Activated CD4-positive, CD25-positive, alpha-beta regulatory T cell treated with anti-CD3 and anti-CD28 coated beads, Interleukin-2, amount 50 U/mL, for 24 hours (primary cell): ENCODE results near the gene DNAH8.
"Not testable (repeated sequence)": the region's sequence is repeated elsewhere in the genome, so short reads cannot be mapped to it uniquely, and the experiment has no call there.

ENCODE experiments used
- ATAC-seq, 2 donors: fragments of 150-1000 bp; cut with Tn5 transposase; one replicate each; pipeline ENCODE4 v1.10.0; 2021; ENCODE audit warnings: mild to moderate bottlenecking in 1 of 2, moderate library complexity in 1 of 2

Gene DNAH8

DNA sequence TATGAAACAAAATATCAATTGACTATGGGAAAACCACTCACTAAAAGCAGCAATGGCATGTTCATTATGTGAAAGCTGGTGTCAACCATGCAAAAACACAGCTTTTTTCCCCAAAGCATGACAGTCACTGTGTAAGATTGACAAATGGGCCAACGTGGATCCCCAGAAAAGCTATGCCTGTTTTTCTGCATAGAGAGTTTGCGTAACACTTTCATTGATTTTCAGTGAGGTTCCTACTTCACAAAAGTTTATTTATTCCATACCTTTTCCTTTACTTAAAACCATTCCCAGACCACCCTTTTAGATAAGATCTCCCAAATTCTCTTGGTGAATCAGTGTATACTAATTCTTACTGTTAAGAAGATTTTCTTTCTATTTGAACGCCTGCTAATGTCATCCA is 195.1 kb downstream of the DNAH8 start:
- no peak for ATAC-seq

- ATAC-seq, result no peak
Observed at GRCh38 chr6:38912378-38912777, 197.3 kb downstream of the DNAH8 start.

DNA sequence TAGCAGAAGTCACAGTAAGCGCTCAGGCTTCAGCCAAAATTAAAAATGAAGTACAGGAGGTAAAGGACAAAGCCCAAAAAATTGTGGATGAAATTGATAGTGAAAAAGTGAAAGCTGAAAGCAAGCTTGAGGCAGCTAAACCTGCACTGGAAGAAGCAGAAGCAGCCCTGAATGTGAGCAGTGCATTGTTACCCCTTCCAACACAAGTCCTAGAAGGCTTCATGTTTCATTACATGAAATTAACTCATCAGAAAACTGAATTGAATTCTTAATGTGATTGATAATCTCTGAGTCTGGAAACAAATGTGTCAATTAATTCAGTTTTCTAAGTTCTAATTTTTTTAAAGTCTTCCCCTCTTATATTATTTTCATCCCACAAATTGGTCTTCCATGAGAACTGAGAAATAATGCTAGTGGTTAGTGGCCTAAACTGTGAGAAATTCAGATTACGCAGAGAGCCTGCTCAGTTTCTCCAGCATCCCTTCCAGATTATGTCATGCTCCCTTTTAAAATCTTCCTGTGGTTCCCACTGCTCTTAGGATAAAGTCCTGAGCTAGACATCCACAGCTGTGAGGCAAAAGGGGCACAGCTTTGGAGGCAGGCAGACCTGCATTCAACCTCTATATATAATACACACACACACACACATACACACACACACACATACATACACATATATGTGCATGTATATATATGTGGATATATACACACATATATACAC is 200.3 kb downstream of the DNAH8 start:
- no peak for ATAC-seq

GRCh38 chr6:38921540-38921939 is 206.4 kb downstream of the DNAH8 start:
- not testable (repeated sequence) for ATAC-seq

DNA sequence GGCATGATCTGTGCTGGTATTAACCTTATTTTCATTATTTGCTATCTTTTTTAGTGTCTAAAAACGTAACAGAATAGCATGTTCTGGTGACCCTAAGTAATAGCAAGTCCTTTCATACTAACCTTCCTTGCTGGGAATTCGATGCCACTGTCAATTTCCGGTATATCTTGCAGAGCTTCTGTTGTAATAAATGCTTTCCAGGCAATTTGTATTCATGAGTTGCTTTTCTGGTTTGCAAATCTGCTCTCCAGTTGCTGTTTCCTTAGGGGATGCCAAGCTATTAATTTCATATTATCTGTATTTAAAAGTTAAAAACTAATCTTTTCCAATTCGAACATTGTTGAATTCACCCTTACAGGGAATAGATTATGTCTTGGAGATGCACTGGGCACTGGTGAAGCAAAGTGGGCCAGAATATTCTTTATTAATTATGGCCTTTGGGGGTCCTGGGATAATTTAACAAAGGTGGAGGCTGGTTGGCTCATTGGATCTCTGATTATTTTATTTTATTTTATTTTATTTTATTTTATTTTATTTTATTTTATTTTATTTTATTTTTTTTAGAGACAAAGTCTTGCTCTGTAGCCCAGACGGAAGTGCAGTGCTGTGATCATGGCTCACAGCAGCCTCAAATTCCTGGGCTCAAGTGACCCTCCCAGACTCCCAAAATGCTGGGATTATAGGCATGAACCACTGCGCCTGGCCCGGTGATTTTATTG is 209.8 kb downstream of the DNAH8 start:
- ATAC-seq, result no peak

DNA sequence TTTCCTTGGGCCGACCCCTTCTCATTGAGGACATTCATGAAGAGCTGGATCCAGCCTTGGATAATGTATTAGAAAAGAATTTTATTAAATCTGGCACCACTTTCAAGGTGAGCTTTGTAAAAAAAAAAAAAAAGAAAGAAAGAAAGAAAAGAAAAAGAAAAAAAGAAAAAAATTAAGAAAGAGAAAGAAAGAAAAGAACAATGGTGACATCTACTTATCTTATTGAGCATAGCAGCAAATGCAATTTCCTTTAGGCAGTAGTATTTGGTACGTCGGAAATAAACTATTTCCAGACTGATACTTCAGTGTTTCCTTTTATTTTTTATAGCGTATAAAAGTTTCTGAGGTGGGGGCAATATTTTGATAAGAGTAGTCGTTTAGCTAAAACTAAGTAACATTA is 214.4 kb downstream of the DNAH8 start:
- no peak for ATAC-seq

DNA sequence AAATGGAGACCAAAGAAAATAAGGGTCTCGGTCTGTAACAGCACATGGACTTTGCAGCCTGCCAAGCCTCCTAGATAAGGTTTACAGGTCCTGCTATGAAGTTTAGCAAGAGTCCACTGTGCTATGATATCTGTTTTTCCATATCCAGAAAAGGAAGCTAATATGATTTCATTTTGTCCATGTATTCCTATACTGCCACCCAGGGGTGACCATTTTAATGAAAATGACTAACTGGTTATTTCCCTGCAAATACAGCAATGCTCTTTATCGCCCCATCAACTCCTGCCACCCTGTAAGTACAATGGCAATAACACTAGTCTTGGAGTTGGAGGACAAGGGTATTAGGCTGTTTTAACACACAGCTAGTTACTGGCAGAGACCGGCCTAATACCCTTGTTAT is 218.3 kb downstream of the DNAH8 start:
- ATAC-seq, result no peak

DNA sequence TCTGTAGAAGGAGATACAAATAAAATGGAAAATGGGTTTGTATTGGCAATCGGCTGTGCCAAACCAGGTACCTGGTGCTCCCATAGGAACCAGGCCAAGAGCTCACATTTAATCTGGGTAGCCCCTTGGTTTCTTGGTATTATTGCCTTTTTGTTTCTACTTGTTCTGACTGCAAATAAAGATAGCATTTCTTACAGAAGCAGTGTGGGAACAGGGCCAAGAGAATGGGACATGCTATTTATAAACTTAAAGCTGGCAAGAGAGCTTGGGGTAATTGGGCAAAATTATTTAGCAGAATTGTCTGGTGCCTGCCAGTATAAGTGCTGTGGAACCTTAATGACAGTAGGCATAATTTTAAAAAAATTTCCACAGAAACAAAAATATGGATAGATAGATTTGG is 219.9 kb downstream of the DNAH8 start:
- ATAC-seq, result no peak

GRCh38 chr6:38937839-38938613 is 222.9 kb downstream of the DNAH8 start:
- ATAC-seq, result peak; percentile 42 to 66

- ATAC-seq, result peak; percentile 7 to 50
Observed at GRCh38 chr6:38938741-38939140, 223.6 kb downstream of the DNAH8 start.

DNA sequence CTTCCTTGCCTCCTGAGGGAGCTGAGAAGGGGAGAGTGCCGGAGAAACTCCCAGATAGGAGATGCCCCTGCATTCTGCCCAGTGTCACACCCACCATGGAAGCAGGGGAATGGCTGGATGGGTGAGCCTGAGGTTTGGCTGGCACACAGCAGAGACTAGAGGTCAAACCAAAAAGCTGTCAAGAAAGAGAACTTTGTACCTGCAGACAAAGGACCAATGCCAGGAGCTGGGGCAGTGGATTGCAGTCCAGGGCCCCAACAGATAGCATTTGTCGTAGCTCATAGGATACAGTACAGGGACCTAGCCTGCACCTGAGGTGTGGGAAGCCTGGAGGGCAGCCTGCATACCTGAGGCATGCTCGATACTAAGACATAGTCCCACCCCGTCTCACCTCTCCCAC is 227.3 kb downstream of the DNAH8 start:
- no peak for ATAC-seq

GRCh38 chr6:38942965-38943364 is 227.9 kb downstream of the DNAH8 start:
- ATAC-seq, result no peak

DNA sequence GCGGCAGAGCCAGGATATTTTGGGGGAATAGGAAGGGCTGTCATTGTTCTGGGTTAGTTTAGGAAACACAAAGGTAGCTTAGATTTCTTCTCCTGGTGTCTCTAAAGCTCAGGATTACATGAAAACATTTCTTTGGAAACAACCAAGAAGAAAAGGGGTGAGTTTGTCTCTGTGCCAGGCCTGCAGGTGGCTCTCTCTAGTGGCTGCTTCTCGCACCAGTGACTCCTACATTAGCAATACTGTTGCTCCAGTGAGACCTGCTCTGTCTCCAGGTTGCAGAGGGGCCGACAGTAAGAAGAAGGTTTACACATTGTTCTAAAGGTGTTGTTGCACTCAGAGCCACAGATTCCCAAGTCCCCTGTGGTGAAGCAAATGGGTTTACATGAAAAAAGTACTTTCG is 228.9 kb downstream of the DNAH8 start:
- ATAC-seq, result no peak

DNA sequence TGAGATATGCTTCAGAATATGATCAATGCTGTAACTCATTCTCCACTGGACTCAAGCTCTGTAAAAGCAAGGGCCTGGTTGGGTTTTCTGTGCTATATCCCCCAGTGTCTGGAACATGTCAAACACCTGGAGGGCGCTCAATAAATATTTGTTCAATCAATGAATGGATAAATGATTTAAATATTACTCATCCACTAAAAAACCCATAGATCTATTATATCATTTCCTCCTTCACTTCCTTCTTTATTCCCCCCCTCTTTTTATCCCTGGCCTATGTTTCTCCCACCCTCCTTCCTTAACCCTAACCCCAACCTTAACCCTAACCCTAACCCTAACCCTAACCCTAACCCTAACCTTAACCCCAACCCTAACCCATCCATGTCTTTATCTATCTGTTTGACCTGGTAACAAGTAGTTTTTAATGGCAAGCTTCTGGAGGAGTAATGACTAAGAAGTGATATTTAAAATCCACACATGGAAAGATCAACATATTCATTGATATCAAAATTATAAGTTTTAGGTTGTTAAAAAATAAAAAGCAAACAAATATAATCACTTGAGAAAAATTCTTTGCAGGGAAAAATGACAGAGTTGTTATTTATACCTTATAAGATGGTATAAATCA is 229.7 kb downstream of the DNAH8 start:
- no peak for ATAC-seq

DNA sequence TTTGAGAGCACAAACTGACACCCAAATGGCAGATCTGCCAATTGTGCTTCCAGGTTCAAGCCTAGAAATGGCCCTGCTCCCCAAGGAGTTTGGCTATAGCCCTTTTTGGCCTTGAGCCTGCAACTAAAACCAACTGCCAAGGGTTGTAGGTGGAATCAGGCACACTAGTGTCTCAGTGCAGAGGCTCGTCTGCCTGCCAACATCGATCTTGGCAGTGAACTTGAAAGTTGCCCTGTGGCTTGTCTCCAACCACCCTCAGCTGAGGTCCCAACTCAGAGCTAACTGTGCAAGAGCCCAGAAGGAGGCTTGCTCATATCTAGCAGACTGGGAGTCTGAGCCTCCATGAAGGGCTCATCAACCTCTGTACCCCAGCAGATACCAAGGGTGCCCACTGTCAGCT is 240.8 kb downstream of the DNAH8 start:
- no peak for ATAC-seq

DNA sequence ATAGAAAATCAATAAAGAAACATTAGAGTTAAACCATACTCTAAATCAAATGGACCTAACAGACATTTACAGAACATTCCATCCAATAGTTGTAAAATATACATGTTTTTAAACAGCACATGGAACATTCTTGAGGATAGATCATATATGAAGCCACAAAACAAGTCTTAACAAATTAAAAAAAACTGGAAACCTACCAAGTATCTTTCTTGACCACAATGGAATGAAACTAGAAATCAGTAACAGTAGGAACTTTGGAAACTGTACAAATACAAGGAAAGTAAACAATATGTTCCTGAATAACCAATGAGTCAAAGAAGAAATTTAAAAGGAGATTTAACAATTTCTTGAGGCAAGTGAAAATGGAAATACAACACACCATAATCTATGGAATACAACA is 242.3 kb downstream of the DNAH8 start:
- no peak for ATAC-seq

DNA sequence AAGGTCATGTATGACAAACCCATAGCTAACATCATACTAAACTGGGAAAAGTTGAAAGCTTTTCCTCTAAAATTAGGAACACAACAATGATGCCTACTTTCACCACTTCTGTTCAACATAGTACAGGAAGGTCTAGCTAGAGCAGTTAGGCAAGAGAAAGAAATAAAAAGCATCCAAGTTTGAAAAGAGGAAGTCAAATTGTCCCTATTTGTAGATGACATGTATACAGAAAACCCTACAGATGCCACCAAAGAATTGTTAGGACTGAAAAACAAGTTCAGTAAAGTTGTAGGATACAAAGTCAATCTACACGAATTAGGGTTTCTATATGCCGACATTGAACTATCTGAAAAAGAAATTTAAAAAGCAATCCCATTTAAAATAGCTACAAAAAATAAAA is 244.0 kb downstream of the DNAH8 start:
- ATAC-seq, result no peak

- peak; percentile 44 to 64 for ATAC-seq
Observed at GRCh38 chr6:38968702-38969149, 253.6 kb downstream of the DNAH8 start.

DNA sequence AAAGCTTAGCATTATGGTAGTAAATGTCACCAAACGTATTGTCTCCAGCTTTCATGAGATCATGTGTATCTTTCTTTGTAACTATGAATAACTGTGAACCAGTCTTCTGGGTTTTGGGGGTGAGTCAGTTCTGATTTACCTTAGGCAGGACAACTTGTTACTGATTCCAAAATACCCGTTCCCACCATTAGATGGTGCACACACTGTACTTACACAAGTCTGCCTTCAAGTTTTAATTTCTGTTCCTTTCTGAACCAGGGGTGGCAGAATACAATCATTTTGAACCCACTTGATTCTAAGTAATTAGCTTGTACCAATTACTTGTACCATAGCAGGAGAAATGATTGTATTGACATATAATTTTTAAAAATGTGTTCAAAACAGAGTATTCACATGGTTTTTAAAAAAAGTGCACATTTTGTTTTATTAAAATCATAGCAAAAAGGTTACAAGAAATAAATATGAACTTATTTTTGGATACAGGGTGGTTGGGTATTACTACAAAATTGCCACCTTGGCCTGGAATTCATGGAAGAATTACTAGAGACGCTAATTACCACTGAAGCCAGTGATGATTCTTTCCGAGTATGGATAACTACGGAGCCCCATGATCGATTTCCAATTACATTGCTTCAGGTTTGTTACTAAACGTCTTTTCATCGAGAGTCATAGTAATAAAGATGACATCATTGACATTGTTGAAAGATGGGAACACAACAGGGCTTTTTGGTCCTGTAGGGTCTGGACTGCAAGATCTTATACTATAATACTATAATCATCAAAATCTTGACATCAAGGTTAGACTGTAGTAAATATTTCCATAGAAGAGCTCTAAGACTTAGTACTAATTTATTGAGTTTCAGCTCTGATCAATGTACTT is 258.3 kb downstream of the DNAH8 start:
- ATAC-seq, result peak; percentile 77 to 88

- no peak for ATAC-seq
Observed at GRCh38 chr6:38974389-38975151, 259.5 kb downstream of the DNAH8 start.

GRCh38 chr6:38975621-38976049 is 260.5 kb downstream of the DNAH8 start:
- no peak for ATAC-seq
